ENCODE results near the gene EPHA2.
"Not testable (repeated sequence)": the region's sequence is repeated elsewhere in the genome, so short reads cannot be mapped to it uniquely, and the experiment has no call there.

Gene EPHA2

DNA sequence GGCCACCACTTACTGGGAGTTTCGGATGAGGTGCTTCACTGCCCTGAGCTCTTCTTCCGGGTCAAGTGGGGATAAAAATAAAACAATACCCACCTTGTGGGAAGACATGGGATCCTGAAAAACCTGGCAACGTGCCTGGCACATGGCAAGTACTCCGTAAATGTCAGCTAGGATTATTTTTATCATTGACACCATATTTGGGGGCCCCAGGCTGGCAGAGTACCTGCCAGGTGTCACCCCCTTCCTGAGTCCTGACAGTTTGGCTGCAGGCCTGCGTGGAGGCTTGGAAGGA lies 9.2 kb upstream of the EPHA2 start:
- H3K27ac ChIP-seq = no peak overlapping the region
- TF ChIP-seq, protein P1, sequence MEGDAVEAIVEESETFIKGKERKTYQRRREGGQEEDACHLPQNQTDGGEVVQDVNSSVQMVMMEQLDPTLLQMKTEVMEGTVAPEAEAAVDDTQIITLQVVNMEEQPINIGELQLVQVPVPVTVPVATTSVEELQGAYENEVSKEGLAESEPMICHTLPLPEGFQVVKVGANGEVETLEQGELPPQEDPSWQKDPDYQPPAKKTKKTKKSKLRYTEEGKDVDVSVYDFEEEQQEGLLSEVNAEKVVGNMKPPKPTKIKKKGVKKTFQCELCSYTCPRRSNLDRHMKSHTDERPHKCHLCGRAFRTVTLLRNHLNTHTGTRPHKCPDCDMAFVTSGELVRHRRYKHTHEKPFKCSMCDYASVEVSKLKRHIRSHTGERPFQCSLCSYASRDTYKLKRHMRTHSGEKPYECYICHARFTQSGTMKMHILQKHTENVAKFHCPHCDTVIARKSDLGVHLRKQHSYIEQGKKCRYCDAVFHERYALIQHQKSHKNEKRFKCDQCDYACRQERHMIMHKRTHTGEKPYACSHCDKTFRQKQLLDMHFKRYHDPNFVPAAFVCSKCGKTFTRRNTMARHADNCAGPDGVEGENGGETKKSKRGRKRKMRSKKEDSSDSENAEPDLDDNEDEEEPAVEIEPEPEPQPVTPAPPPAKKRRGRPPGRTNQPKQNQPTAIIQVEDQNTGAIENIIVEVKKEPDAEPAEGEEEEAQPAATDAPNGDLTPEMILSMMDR (IDR thresholded peaks at IDR 0.05) = no peak
- no peak for TF ChIP-seq ZFX (IDR thresholded peaks at IDR 0.05; ENCODE audit: borderline replicate concordance)

DNA sequence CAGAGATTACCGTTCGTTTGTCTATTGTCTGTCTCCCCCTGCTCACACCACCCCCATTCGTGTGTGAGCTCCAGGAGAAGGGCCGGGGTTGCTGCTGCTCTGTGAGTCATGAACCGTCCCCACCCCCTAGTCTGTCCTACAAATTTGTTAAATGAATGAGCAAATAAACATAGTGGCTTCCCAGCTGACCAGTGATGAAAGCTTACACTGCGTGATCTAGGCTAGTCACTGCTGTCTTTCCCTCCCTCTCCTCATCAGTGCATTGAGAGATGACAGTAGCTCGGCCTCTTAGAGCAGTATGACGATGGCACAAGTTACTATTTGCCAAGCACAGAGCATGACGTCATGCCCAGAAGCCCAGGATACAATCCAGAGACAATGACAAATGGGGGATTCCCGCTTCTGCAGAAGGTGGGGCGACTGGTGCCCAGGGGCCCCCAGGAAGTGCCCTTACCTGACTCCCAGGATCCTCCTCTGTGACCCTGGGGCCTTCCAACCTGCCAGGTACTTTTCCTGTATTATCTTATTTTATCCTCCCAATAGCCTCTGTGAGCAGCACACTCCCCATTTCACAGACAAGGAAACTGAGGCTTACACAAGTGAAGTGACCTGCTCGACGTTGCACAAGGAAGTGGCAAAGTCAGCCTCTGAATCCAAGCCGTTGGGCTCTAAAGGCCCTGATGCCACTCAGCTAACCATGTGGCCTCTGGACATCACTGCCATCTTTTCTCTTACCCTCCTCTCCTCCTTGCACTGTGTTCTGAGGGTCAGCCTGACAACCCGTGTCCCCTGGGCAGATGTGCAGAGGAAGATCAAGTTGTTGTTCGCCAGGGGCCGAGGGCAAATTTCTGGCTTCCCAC lies 8.6 kb upstream of the EPHA2 start:
- no peak overlapping the region for H3K27ac ChIP-seq
- TF ChIP-seq ZFX (IDR thresholded peaks at IDR 0.05; ENCODE audit: borderline replicate concordance) = no peak

DNA sequence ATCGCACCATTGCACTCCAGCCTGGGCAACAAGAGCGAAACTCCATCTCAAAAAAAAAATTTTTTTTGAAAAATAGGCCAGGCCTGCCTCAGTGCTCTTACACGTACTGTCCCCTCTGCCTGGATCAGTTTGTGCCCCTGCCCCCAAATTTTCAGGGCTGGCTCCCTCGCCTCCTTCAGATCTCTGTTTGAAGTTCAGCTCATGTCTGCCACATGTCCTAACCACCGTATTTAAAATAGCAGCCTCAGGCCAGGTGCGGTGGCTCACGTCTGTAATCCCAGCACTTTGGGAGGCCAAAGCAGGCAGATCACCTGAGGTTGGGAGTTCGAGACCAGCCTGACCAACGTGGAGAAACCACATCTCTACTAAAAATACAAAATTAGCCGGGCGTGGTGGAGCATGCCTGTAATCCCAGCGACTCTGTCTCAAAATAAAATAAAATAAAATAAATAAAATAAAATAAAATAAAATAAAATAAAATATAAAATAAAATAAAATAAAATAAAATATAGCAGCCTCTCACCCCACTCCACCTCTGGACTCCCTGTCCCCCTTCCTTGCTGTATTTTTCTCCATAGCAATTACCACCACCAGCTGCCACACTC lies 7.8 kb upstream of the EPHA2 start:
- not testable (repeated sequence) for H3K27ac ChIP-seq

DNA sequence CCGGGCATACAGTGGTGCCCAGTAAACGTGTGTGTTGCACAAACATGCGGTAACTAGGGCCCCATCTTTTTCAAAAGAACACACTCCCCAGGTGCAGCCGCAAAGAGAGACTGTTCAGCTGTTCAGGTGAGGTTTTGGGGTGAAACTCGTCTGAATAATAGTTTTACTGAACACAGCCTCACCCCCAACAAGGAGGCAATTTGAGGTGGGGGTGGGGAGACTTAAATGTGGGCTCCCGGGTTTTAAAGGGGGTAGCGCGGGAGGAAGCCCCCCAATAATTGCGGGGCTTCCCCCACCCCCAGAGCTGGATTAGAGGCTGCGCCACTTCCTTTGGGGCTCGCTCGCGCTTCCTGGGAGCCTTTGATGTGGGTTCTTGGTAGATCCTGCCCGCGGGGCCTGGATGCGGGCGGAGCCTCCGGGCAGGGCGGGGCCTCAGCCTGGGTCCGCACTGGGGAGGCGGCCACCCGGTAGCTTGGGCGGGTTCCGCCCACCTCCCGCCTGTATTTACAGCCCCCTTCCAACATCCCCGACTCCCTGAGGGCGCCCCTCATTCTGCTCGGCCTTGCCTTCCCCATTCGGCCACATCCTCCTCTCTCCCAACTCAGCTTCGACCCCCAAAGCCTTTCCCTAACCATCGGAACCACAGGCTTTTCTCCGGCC lies 6.4 kb upstream of the EPHA2 start:
- no peak overlapping the region for H3K27ac ChIP-seq
- TF ChIP-seq ZFX (IDR thresholded peaks at IDR 0.05; ENCODE audit: borderline replicate concordance) = no peak
- TF ChIP-seq, protein P1 (IDR thresholded peaks at IDR 0.05) = no peak

DNA sequence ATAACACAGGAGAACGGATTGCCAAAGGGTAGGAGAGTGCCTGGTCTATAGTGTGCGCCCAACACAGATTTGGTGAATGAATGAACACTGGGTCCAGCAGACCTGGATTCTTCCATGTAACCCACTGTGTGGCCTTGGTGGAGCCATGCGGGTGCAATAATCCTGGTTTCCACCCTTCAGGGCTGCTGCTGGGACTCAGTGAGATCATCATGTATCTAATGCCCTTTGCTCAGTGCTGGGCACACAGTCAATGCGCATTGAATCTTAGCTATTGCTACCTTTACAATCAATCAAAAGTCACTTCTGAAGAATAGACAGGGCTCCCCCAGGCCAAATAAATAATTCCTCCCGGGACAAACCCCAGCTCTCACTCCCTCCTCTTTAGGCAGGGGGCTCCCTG lies 5.8 kb upstream of the EPHA2 start:
- no peak for TF ChIP-seq ZFX (IDR thresholded peaks at IDR 0.05; ENCODE audit: borderline replicate concordance)
- TF ChIP-seq, protein P1 (IDR thresholded peaks at IDR 0.05) = no peak
- no peak overlapping the region for H3K27ac ChIP-seq

DNA sequence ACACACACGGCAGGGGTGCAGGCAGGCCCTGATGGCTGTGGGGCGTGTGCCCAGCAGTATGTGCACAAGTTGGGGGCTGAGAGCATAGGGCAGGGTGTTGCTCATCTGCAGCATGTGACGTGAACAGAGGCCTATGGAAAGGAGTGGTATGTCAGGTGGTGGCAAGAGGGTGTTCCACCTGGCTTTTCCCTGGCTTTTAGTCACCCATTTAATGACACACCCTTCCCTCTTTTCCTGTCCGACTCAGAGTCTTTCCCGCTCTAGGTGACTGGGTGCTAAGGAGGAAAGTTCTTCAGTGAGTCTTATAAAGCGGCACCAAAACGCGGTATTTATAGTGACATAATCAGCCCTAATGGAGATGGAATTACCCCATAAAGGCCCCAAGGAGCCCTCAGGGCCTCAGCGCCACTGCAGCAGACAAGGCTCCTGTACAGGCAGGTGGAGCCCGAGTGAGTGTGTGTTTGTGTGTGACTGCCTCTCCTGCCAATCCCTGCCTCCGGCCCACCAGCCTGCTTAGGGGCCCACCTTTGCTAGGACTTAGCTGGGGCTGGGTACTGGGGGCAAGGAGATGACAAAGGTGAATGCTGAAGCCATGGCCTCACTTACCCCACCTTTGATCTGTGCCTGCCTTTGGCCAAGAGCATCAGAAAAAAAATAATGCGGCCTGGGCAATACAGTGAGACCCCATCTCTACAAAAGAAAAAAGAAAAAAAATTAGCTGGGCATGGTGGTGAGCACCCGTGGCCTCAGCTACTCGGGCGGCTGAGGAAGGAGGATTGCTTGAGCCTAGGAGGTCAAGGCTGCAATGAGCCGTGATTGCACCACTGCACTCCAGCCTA lies 3.3 kb upstream of the EPHA2 start:
- H3K27ac ChIP-seq = no peak overlapping the region
- TF ChIP-seq ZFX (IDR thresholded peaks at IDR 0.05; ENCODE audit: borderline replicate concordance) = no peak
- TF ChIP-seq, protein P1 (IDR thresholded peaks at IDR 0.05) = no peak

DNA sequence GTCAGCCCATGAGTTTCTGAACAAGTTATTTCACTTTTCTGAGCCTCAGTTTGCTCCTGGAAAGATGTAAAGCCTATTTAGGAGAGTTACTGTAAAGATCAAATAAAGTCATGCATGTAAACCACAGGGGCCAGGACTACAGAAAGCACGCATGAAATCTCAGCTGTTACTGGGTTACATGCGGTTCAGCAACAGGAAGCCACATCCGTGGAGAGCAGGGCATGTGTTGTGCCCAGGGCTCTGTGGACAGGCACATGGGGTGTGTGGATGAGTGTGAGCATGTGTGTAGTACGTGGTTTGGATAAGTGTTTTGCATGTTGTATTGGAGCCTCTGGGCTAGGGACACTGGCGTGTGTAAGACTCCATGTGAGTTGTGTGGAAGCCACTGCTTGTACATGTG lies 2.2 kb upstream of the EPHA2 start:
- TF ChIP-seq, protein P1 (IDR thresholded peaks at IDR 0.05) = no peak
- TF ChIP-seq ZFX (IDR thresholded peaks at IDR 0.05; ENCODE audit: borderline replicate concordance) = no peak
- H3K27ac ChIP-seq = no peak overlapping the region
